Measurements from ENCODE around the gene CST3.

DNA sequence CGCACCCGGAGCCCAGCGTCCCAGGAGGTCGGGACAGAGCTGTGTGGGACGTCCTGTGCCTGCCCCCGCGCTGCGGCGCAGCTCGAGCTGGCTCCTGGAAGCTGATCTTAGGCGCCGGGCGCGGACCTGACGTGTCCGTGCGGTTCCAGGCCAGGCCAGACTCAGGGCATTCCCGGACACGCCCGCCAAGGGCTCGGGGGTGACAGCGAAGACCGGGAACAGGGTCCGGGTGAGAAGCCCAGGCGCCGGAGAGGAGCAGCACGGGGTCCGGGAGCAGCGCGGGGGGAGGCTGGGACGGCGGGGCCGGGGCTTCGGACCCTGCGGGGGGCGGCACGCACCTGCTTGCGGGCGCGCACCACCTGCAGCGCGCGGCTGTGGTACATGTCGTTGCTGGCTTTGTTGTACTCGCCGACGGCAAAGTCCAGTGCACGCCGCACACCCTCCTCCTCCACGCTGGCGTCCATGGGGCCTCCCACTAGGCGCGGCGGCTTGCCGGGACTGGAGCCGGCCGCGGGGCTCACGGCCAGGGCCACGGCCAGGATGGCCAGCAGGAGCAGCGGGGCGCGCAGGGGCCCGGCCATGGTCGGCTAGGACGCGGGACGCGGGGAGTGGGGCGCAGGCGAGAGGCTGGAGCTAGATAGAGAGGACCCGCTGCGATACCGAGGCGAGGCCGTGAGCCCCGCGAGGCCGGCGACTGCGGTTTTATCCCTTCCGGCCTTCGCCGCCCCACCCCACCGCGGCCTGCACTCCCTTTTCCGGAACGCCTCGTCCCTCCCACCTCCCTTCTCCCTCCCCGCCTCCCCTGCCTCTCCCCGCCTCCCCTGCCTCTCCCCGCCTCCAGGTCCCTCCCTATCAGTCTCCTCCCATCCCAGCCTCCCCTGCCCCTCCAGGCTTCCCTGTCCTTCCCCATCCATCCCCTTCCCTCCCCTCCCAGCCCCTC lies at the start of gene CST3:
- TF ChIP-seq, protein P1, sequence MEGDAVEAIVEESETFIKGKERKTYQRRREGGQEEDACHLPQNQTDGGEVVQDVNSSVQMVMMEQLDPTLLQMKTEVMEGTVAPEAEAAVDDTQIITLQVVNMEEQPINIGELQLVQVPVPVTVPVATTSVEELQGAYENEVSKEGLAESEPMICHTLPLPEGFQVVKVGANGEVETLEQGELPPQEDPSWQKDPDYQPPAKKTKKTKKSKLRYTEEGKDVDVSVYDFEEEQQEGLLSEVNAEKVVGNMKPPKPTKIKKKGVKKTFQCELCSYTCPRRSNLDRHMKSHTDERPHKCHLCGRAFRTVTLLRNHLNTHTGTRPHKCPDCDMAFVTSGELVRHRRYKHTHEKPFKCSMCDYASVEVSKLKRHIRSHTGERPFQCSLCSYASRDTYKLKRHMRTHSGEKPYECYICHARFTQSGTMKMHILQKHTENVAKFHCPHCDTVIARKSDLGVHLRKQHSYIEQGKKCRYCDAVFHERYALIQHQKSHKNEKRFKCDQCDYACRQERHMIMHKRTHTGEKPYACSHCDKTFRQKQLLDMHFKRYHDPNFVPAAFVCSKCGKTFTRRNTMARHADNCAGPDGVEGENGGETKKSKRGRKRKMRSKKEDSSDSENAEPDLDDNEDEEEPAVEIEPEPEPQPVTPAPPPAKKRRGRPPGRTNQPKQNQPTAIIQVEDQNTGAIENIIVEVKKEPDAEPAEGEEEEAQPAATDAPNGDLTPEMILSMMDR (IDR thresholded peaks at IDR 0.05; ENCODE audit: control extremely low read depth in 1 of 3, insufficient read depth in 1 of 3, low read depth in 1 of 3, low read length in 3 of 3): no peak
- TF ChIP-seq, protein P2, sequence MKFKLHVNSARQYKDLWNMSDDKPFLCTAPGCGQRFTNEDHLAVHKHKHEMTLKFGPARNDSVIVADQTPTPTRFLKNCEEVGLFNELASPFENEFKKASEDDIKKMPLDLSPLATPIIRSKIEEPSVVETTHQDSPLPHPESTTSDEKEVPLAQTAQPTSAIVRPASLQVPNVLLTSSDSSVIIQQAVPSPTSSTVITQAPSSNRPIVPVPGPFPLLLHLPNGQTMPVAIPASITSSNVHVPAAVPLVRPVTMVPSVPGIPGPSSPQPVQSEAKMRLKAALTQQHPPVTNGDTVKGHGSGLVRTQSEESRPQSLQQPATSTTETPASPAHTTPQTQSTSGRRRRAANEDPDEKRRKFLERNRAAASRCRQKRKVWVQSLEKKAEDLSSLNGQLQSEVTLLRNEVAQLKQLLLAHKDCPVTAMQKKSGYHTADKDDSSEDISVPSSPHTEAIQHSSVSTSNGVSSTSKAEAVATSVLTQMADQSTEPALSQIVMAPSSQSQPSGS (IDR thresholded peaks at IDR 0.05; ENCODE audit: low read length): no peak
- TF ChIP-seq CEBPB (IDR thresholded peaks at IDR 0.05; ENCODE audit: low read depth, low read length): no peak
- TF ChIP-seq POLR2A (IDR thresholded peaks at IDR 0.05; ENCODE audit: control extremely low read depth in 1 of 2, low read depth in 2 of 2, low read length in 2 of 2): peak in 1 of 2 experiments; percentile 59; a peak in 2 of 3 replicates
- TF ChIP-seq EGR1 (IDR thresholded peaks at IDR 0.05; ENCODE audit: borderline replicate concordance, low read depth, low read length): peak; percentile 71; the same call in 1 of the 2 replicates
- no peak for TF ChIP-seq GTF2F1 (IDR thresholded peaks at IDR 0.05; ENCODE audit: borderline replicate concordance, low read depth, low read length)
- no peak for TF ChIP-seq RAD21 (IDR thresholded peaks at IDR 0.05 in 1 of 2, conservative IDR thresholded peaks at IDR 0.05 in 1 of 2; ENCODE audit: low read depth in 2 of 2, low read length in 2 of 2)
- no peak for TF ChIP-seq BRCA1 (IDR thresholded peaks at IDR 0.05; ENCODE audit: low read depth, low read length)
- TF ChIP-seq YY1 (IDR thresholded peaks at IDR 0.05; ENCODE audit: low read depth, low read length): peak; percentile 33; the same call in 1 of the 2 replicates
- TF ChIP-seq EZH2 (IDR thresholded peaks at IDR 0.05; ENCODE audit: low read depth, low read length, severe bottlenecking): no peak
- TF ChIP-seq TEAD4 (IDR thresholded peaks at IDR 0.05; ENCODE audit: low read depth, low read length): no peak
- TF ChIP-seq, protein P3, sequence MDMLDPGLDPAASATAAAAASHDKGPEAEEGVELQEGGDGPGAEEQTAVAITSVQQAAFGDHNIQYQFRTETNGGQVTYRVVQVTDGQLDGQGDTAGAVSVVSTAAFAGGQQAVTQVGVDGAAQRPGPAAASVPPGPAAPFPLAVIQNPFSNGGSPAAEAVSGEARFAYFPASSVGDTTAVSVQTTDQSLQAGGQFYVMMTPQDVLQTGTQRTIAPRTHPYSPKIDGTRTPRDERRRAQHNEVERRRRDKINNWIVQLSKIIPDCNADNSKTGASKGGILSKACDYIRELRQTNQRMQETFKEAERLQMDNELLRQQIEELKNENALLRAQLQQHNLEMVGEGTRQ (IDR thresholded peaks at IDR 0.05; ENCODE audit: low read length): no peak
- TF ChIP-seq POLR2AphosphoS5 (IDR thresholded peaks at IDR 0.05; ENCODE audit: low read depth, low read length): no peak
- TF ChIP-seq SUZ12 (IDR thresholded peaks at IDR 0.05; ENCODE audit: low read length): 0 out of 2 replicates have a peak, but pooled peaks have one; percentile 21

Measured in H1 (cell line).